Stimulated activated CD4-positive, alpha-beta T cell treated with anti-CD3 and anti-CD28 coated beads, Interleukin-2, amount 100 ng/mL, for 24 hours (primary cell): ENCODE data around the gene CHKB.

Experiments
- DNase-seq, 2 donors: peaks; one replicate each; pipeline ENCODE4 v3.0.0-alpha.2; 2020

CHKB gene

DNA sequence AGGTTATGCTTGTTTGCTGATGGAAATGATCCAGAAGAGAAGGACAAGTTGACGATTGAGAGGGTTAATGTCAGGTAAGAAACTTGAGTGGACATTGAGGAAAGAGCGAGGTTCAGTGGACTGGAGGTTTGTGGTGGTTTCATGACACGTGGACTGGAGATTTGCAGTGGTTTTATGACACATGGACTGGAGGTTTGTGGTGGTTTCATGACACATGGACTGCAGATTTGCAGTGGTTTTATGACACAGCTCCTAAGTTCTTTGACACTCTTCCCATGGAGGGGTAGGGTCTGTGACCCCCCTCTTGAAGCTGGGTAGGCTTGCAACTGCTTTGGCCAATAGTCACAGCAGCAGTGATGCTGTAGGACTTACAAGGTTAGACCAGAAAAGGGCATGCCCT, 12.5 kb upstream of the CHKB start:
- DNase-seq, result no peak

DNA sequence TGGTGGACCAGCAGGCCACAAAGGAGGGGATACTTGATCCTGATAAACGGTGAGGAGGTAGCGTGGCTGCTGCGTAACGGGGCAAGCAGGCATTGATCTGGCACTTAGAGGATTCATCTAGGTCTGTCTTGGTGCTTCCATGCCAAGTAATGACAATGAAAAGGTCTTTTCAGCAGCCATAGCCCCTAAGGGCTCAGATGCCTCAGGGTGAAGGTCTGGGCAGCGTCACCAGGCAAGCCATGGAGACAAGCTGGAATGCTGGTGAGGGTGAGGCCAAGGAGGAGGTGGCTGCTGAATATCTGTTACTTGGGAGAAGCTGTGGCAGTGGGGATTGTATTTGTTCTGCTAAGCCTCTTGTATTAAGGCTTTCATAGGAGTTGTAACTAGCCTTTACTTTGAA, 4.8 kb upstream of the CHKB start:
- no peak for DNase-seq

DNA sequence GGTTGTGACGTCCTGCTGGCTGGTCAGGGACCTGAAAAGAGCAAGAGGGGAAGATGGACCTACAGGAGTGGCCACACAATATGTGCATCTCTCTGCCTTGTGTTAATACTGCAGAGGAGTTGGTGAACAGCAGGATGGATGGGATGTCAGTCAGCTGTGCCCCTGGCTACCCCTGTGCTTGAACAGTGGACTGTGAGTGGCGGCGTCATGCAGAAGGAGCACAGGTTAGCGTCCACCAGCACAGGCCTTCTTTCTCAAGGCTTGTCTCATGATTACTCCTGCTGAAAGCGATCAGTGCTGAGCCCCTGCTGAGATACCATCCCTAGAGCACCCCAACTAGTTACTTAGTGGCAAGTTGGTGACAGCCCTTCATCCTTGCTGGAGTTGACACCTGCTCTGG, 3.8 kb upstream of the CHKB start:
- DNase-seq, result no peak

DNA sequence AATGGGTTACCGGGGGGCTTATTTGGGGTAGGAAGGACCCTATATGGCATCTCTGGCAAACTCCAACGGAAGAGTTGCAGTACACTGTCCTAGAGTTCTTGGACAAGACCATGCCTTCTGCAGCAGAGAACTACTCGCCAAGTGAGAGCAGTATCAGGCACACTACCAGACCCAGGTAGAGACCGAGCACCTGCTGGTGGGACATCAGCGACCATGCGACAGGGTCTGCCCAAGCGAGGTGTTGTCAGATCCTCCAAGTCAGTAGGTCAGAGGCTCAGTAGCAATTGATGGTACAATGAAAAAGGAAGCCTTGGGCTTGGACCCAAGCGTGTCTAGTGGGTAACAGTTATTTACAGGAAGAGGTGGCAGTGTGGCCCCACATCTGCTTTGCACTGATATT, 3.1 kb upstream of the CHKB start:
- no peak for DNase-seq

DNA sequence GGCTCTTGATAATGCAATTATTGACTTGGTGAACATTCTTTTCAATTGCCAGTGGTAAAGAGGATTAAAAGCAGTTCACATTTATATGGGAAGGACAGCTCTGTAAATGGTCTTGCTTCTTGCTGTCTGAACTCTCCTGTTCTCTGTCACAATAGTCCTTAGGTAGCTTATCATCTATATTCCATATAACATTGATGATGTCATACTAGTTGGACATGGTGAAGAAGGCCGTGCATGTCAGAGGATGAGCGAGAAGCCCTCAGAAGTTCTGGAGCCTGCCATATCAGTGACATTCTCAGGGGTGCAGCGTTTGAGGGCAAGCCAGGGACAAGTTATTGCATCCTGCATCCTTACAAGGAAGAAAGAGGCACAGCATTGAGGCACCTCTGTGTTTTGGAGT, 2.6 kb upstream of the CHKB start:
- no peak for DNase-seq

DNA sequence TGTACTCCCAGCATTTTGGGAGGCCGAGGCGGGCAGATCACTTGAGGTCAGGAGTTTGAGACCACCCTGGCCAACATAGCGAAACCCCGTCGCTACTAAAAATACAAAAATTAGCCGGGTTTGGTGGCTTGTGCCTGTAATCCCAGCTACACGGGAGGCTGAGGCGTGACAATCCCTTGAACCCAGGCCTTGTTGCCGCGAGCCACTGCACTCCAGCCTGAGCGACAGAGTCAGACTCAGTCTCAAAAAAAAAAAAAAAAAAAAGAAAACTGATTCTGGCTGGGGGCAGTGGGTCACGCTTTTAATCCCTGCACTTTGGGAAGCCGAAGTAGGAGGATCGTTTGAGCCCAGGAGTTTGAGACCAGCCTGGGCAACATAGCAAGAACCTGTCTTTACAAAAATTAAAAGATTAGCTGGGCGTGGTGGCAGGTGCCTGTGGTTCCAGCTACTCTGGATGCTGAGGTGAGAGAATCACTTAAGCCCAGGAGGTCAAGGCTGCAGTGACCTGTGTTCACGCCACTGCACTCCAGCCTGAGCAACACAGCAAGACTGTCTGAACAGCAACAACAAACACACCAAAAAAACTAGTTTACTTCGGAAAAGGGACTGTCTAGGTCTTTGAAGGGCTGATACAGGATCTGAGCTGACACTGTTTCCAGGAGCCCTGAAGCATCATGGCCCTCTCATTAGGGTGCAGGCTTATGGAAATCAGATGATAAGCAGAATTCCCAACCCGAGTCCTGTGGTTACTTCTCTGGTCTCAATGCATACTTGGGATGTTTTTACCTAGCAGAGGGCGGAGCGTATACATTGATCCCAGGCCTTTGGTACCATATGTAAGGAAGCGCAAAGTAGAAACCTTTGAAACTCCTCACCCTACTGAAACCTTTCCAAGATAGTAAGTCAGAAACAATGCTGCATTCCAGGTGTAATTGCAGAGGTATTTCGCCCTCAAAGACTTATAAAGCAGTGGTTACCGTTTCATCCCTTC, 1.8 kb upstream of the CHKB start:
- no peak for DNase-seq

DNA sequence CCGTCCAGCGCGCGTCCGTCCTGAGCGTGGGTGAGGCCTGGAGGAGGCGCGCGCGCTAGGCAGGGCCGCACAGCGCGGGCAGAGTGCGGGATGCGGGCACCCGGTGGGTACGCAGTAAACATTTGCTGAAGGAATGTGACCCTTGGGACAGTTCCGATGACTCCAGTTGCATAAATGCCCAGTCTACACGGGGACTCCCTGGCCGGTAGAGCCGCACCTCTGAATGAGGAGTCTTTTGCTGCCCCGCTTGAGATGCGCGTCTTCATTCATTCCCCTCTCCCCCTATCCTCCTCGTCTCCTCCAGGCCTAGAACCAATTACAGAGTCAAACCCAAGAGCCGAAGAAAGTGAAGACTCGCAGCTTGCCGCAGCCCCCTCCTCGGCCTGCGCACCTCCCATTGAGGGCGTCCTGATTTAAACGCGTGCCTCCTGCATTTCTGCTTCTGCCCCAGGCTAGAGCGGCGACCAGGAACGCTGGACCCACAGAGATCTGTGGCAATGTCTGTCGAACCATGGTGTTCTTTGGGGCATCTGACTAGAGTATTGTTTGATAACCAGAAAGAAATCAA, 729 bp upstream of the CHKB start:
- DNase-seq, result no peak

DNA sequence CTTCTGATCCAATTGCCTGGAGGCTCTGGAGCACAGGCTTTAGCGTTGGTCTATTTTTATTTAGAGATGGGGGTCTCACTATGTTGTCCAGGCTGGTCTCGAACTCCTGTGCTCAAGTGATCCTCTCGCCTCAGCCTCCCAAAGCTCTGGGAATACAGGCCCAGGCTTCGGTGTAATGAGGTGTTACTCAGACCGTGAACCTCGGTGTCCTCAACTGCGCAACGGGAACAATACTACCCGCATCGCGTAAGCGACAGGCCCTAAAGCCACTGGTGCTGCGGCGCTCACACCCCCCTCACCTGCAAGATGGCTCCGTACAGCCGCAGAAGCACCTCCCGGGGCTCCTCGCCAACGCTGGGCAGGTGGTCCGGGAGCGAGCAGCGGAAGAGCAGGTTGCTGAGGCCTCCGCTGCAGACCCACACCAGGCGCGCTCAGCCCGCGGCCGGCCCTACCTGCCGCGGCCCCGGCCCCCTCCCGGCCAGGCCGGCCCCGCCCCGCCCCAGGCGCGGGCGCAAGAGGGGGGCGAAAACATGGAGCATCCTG, 628 bp downstream of the CHKB start:
- peak in 1 of 2 donors; percentile 45 for DNase-seq

DNA sequence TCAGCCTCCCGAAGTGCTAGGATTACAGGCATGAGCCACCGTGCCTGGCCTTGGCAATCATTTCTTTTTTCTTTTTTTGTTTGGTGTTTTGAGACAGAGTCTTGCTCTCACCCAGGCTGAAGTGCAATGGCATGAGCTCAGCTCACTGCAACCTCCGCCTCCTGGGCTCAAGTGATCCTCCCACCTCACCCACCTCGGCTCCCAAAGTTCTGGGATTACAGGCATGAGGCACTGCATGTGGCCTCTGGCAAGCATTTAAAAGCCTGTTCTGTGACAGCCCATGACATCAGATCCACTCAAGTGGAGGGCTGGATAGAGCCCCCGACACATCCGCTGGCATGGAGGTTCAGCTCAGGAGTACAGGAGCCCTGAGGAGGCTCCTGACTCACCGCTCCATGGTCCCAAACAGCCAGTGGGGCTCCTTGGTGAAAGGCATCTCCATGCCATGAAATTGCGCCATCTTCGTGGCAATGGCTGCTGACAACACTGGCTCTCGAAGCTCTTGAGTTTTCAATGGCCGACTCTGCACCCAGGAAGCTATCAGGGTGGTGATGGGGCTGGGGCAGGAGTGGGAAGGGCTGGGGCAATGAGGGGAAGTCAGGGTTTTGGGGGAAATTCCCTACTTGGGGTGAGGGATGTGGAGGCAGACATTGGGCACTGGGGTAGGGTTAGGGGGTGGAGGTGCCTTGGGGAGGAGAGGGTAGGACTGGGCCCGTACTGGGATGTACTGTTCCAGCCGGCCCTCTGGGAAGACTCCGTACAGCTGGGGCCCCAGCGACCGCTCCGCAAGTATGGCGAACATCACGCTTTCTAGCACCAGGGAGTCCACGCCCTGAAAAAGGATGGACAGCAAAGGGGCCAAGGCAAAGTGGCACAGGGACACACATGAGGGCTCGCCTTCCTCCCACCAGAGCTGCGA, 1.4 kb downstream of the CHKB start:
- DNase-seq, result no peak

DNA sequence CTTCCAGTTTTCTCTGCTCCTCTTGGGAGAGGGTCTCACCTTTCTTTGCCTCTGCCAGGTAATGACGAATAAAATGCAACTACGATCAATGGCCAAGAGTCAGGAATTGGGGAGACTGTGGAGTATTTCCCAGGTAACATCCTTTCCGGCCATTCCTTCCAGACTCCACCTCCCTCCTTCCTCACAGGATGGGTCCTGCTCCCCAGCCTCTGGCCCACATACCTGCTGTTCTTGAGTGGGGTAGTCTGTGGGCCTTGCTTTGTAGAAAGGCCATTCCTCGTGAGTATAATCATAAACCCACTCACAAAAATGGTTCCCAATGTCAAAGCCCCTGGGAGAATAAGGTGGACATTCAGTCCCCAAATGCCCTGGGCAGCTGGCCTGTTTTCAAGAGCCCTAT, 2.9 kb downstream of the CHKB start:
- no peak for DNase-seq

DNA sequence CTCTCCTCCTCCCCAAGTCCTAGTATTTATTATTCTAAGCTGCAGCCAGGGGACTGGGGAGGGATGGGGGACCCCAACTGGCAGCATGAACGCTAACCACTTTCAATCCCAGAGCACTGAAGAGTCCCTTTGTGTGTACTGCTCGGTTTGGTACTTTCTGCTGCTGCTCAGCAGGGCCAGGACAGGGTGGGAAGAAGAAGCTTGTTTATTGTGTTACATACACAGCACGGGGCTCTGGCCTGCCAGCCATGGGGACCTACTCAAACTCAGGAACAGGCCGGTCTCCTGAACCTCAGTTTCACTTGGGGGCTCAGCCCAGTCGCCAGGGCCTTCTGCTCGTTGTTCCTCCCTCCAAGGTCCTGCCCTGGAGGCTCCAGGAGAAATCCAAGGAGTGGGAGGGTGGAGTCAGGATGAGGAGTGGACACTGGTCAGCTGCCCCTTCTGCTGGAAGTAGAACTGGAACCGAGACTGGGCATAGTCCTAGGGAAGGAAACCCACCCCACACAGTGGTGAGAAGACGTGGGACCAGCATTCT, 3.8 kb downstream of the CHKB start:
- no peak for DNase-seq

DNA sequence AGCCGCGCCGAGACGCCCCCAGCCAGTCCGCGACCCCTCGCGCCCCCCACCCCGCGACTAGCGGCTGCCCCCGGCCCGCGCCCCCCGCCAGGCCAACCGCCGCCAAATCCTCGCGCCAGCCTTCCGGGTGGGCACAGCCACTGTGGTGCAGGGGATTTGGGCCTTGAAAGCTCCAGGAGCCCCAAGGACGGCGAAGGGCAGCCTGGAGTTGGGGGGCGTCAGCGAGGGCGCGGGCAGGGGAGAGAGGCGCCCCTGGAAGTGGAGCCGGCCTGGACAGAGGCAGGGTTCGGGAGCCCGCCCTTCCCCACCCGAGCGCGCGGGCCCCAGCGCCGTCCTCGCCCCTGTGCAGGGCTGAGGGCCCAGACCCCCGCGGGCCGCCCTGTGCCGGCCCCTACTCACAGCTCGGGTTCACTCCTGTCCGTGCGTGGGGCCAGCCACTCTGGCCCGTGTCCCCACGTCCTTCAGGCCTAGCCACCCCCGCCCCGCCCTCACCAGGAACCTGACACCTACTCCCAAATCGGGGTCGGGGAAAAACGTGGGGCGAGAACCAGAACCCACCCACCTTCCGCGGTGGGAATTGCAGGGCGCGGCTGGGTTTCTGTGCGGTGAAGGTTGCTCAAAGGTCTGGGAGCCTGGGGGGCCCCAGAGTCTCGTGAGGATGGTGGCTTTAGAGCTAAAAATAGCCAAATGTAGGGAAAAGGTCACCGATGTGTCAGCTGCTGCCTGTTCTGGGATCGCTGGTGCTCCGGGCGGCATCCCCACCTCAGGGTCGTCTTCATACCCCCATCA, 4.5 kb downstream of the CHKB start, which contains the start of gene CPT1B:
Gene CPT1B, minus strand, starts transcription at position 441 of the 789 bp plus-strand sequence. CDS start 512 bp downstream, outside the sequence.
- no peak for DNase-seq

DNA sequence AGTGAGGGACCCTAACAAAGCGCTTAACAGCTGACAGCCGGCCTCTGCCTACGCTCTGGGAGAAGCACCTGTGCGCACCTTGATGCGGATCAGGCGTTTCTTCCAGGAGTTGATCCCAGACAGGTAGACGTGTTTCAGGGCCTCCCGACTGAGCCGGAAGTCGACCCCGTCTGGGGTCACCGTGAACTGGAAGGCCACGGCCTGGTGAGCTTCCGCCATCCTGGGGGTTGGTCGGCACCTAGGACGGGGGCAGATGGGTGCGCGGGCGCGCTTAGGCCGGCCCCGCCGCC, 5.0 kb downstream of the CHKB start:
- DNase-seq, result no peak

DNA sequence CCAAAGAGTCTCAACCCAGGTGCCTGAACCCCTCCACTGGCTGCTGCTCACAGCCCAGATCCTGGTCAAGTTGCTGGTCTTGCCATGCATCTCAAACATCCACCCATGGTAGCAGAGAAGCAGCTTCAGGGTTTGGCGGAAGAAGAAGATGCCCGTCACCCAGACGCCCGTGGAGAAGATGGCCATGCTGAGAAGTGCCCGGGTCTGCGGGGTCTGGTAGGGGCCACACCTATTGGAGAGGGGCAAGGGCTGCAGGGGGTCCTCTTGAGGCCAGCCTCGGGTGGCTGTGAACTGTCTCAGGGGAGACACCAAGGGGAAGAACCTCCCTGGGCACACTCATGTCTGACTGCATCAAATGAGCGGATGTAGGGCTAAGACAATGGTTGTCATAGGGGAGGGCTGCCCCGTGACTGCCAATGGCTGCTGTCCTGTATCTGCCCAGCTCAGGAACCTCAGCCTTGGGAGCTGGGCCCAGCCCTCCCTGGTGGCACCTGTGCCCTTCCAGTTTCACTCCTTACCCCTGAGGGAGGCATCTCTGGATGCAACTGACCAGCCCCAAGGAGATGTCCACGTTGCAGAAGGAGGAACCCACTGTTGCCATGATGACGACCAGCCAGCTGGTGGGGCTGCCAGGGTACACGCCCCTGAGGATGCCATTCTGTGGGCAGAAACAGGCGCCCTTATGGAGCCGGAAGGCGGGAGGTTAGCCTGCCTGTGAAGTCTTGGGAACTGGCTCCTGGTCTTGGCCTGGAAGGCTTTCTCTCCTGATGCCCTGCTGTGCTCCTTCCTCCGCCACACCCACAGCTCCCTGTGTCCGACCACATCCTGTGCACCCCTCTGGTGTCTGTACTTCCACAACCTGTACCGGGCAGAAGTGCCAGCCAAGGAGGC, 5.6 kb downstream of the CHKB start:
- no peak for DNase-seq

DNA sequence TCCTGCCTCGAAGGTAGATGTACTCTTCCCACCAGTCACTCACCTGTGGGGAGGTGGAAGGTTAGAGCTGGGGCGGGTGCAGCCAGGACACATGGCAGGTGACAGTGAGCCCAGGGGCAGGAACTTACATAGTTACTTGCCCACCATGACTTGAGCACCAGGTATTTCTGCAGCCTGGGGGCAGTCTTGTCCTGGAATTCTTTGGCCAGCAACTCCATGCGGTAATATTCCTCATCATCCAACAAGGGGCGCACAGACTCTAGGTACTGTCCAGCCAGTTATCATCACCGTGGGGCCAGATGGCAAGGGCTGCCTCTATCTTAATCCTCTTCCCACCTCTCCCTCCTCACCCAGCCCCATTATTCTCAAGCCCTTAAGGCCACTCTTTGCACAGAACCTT, 6.6 kb downstream of the CHKB start:
- DNase-seq, result no peak

DNA sequence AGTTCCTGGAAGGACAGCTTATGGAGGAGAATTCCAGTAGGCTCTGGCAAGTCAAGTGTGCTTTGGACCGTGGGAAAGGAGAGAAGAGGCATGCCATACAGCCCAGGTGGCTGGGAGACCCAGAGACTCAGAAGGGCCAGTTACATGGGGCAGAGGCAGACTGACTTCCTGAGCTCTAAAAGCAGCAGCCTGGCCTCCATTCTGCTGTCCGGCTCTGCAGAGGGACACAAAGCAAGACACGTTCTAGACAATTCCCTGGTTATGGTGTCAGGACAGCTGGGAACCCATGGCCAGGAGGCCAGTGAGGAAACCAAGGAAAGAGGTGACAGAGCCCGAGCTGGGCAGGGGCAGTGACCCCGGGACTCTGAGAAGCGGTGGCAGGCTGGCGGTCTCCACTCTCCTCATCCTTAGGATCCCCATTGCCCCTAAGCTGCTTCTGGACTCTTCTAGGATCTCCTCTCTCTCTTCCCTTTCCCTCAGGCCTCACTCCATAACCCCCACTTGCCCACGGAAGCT, 7.2 kb downstream of the CHKB start:
- no peak for DNase-seq

DNA sequence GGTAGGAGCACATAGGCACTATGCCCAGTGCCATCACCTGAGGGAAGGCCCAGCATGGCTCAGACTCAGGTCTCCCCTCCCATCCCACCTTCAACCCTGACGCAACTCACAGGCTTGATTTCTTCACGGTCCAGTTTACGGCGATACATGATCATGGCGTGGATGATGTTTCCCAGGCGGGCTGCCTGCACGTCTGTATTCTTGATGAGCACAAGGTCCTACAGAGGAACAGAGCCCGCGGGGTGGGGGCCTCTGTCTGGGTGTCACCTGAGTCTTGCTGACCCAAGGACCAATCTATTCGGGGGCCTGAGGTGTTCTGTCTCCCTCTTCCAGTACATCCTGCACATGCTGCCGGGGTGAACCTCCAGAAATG, 8.3 kb downstream of the CHKB start:
- DNase-seq, result no peak

DNA sequence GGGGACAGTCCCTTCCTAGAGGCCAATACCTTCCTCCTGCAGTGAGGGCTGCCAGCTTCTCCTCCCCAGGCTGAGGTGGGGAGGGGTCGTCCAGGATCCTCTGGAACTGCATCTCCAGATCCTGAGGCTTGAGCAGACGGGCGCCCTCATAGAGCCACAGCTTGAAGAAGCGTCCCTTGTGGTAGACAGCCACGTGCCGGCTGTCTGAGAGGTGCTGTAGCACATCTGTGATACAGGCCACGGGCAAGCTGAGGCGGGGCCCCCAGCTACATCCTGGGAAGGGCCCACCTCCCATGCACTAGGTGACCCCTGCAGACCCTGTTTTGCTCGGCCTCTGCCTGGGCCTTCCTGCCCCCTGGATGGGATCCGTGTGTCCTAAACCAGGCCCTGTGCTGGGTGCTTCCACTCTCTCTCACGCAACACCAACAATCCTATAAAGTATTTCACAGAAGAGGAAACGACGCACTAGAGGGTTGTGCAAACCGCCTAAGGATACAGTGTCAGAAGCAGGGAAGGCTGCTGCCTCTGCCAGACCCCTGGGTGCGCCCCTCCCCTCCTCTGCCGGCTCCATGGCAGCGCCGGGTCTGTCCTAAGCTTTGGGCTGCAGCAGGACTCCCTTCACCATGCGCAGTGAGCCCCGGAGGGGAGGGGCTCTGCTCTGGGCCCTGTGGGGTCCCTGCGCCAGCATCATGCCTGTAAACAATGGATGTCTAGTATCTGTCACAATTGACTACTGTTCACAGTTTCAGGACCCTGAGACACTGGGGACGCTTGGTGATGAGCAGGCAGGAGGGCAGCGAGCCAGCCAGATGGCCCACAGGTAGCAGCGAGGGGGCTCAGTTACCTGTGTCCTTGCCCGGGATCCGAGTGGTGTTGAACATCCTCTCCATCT, 8.9 kb downstream of the CHKB start:
- DNase-seq, result no peak

DNA sequence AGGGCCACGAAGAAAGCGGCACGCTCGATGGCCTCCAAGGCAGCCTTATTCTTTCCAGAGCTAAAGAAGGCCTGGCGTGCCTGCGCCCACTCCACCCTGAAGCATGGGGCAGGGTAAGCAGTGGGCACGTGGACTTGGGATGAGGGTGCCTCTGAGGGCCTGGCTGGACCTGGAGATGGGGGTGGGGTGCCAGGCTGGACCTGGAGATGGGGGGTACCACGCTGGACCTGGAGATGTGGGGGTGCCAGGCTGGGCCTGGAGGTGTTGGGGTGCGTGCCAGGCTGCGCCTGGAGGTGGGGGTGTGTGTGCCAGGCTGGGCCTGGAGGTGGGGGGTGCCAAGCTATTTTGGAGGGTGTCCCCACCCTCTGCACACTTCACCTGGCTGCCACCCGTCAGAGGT, 9.7 kb downstream of the CHKB start:
- no peak for DNase-seq
